Neural progenitor cell (in vitro differentiated cells): ENCODE data around the gene CYBA.

ENCODE experiments used
- CTCF ChIP-seq: fragments of 200-600 bp; sonication (generic); IDR thresholded peaks from 2 replicates; pipeline ENCODE4 v1.5.1; 2017; ENCODE audit warnings: antibody characterized with exemption, mild to moderate bottlenecking
- EZH2phosphoT487 ChIP-seq: fragments of 200-600 bp; sonication (generic); IDR thresholded peaks from 2 replicates; pipeline ENCODE4 v1.6.1; 2017; ENCODE audit warnings: antibody characterized with exemption

DNA sequence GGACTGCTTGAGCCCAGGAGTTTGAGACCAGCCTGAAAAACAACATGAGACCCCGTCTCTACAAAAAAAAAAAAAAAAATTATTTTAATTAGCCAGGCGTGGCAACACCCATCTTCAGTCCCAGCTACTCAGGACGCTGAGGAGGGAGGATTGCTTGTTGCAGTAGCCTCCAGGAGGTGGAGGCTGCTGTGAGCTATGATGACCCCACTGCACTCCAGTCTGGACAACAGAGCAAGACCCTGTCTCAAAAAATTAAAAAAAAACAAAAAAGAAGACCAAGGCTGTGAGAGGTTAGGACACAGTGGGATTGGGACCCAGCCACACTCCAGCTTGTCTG, 36.8 kb upstream of the CYBA start:
- no peak for TF ChIP-seq CTCF
- no peak for TF ChIP-seq EZH2phosphoT487
